Mesenteric fat pad (tissue), 1 donor: Measurements from ENCODE around the gene PLCD3. TPM values are rescaled to one million over a fixed set of nuclear protein-coding genes. Genes with fewer than 3 reads are reported as not detected.
A peak's percentile ranks its signal among the peaks of the same experiment; 100 is the strongest.

Experiments
- DNase-seq: peaks from one replicate; pipeline ENCODE4 v3.0.0-alpha.2; 2020; ENCODE audit warnings: low spot score
- microRNA-seq: library from miRNA; unstranded; fragments of <30 nt; microRNA quantifications from one replicate; pipeline ENCODE4 v1.2.0, GENCODE V29; 2020; ENCODE audit warnings: borderline number of aligned reads
- total RNA-seq: library from RNA; stranded (reverse); fragmentation: NEBNext Ultra II Directional; extraction: Animal tissue kit (Norgen Biotek cat#: 25700); gene quantifications from one replicate; pipeline ENCODE4 v1.2.1, GENCODE V29; 2021
- donor health status: DM: yes; HTN: yes; CAD: no.

PLCD3 gene
- total RNA-seq, 1 donor from 2014 or later: 64.2 TPM

- DNase-seq: no peak
Measured at GRCh38 chr17:45077643-45078042, 54.7 kb downstream of the PLCD3 start.

- no peak for DNase-seq
Measured at GRCh38 chr17:45073414-45074070, 58.8 kb downstream of the PLCD3 start.

GRCh38 chr17:45070809-45071208 lies 61.5 kb downstream of the PLCD3 start:
- no peak for DNase-seq

- DNase-seq: peak; percentile 35
Measured at GRCh38 chr17:45070001-45070400, 62.3 kb downstream of the PLCD3 start.

- DNase-seq: no peak
Measured at GRCh38 chr17:45067637-45068036, 64.7 kb downstream of the PLCD3 start.

GRCh38 chr17:45063198-45063597 lies 69.1 kb downstream of the PLCD3 start:
- no peak for DNase-seq

- DNase-seq: no peak
Measured at GRCh38 chr17:45061606-45062205, 70.6 kb downstream of the PLCD3 start.

- peak; percentile 96 for DNase-seq
Measured at GRCh38 chr17:45060797-45061605, 71.3 kb downstream of the PLCD3 start, which contains the start of gene NMT1. Gene NMT1 (plus strand): TSS chr17:45061317. CDS start chr17:45061330, 13 bp downstream.

- DNase-seq: peak; percentile 12
Measured at GRCh38 chr17:45060382-45060796, 71.9 kb downstream of the PLCD3 start.

Small RNA genes lying within 50 kb of the gene (microRNA-seq; reads per million reads assigned to microRNA genes)
- gene MIR6784: not detected

Other genes with a start within 250 kb of the PLCD3 start
- gene EFTUD2, start 233.1 kb downstream of the PLCD3 start, total RNA-seq: 104 TPM
- 1.3 TPM for gene GFAP, start 217.0 kb downstream of the PLCD3 start, total RNA-seq
- not detected for gene KIF18B, start 184.7 kb downstream of the PLCD3 start, total RNA-seq
- gene C1QL1, start 164.2 kb downstream of the PLCD3 start, total RNA-seq: not detected
- gene DCAKD, start 80.9 kb downstream of the PLCD3 start, total RNA-seq: 28.0 TPM
- gene NMT1, start 71.2 kb downstream of the PLCD3 start, total RNA-seq: 118 TPM
- 10.9 TPM for gene ACBD4, start 3.2 kb upstream of the PLCD3 start, total RNA-seq
- 42.1 TPM for gene HEXIM1, start 16.0 kb upstream of the PLCD3 start, total RNA-seq
- gene HEXIM2, start 29.4 kb upstream of the PLCD3 start, total RNA-seq: 5.1 TPM
- gene FMNL1, start 89.4 kb upstream of the PLCD3 start, total RNA-seq: 51.2 TPM
- gene SPATA32, start 129.6 kb upstream of the PLCD3 start, total RNA-seq: not detected
- 8.7 TPM for gene MAP3K14, start 184.5 kb upstream of the PLCD3 start, total RNA-seq